22Rv1 (cell line): ENCODE results near the gene CERT1.

Source experiments
- ZFX ChIP-seq: fragments of 450-650 bp; IDR thresholded peaks from 2 replicates; pipeline ENCODE4 v1.6.1; 2017; ENCODE audit warnings: antibody characterized with exemption, borderline replicate concordance
- TF ChIP-seq, protein P1 (sequence below): fragments of 450-650 bp; IDR thresholded peaks from 2 replicates; pipeline ENCODE4 v1.5.1; 2017; ENCODE audit warnings: mild to moderate bottlenecking

DNA sequence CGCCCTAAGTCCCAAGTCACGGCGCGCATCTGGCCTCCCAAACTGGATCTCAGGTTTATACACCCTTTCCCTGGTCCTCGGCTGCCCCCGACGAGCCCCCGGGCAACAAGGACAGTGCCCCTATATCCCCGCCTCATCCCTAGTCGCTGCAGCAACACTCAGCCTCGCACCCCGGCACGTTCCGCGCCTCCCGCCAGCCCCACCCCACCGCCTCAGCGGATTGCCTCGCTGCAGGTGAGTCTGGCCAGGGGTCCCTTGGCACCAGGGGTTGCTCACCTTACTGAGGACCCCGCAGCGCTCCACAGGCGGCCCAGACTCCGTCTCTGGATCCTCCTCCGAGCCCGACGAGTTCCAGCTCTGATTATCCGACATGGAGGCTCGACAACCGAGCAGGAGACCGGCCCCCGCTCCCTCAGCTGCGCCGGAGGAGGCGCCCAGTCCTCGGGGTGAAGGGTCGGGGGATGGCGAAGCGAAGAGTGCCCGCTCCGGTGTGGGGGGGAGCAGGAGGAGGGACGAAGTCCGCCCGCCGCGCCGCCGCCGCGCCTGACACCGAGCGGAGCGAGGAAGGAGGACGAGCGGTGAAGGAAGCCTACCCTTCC is 494 bp downstream of the CERT1 start:
- TF ChIP-seq, protein P1, sequence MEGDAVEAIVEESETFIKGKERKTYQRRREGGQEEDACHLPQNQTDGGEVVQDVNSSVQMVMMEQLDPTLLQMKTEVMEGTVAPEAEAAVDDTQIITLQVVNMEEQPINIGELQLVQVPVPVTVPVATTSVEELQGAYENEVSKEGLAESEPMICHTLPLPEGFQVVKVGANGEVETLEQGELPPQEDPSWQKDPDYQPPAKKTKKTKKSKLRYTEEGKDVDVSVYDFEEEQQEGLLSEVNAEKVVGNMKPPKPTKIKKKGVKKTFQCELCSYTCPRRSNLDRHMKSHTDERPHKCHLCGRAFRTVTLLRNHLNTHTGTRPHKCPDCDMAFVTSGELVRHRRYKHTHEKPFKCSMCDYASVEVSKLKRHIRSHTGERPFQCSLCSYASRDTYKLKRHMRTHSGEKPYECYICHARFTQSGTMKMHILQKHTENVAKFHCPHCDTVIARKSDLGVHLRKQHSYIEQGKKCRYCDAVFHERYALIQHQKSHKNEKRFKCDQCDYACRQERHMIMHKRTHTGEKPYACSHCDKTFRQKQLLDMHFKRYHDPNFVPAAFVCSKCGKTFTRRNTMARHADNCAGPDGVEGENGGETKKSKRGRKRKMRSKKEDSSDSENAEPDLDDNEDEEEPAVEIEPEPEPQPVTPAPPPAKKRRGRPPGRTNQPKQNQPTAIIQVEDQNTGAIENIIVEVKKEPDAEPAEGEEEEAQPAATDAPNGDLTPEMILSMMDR: no peak
- no peak for TF ChIP-seq ZFX
